Esophagus squamous epithelium (tissue), 4 donors: Measurements from ENCODE around the gene DAPK1.

Source experiments
- CTCF ChIP-seq, 6 experiments: fragments of 450-650 bp in 4 of 6; fragments of 200-600 bp in 2 of 6; sonication (generic) in 2 of 6; IDR thresholded peaks; one replicate each; pipeline ENCODE4 v1.5.1; 2016 to 2019; ENCODE audit warnings: antibody characterized with exemption in 6 of 6, mild to moderate bottlenecking in 4 of 6, moderate library complexity in 4 of 6
- POLR2A ChIP-seq, 4 donors: fragments of 450-650 bp; IDR thresholded peaks; one replicate each; pipeline ENCODE4 v1.6.1; 2017; ENCODE audit warnings: antibody characterized with exemption in 4 of 4, mild to moderate bottlenecking in 4 of 4, moderate library complexity in 3 of 4

GRCh38 chr9:87611776-87612175 lies 114.1 kb downstream of the DAPK1 start:
- TF ChIP-seq CTCF (IDR thresholded peaks at IDR 0.05) (no peak), POLR2A (IDR thresholded peaks at IDR 0.05) (no peak)
